Lower leg skin (tissue), 4 donors: ENCODE results near the gene GNG12. TPM values are rescaled to one million over a fixed set of nuclear protein-coding genes. Genes with fewer than 3 reads are reported as not detected.

Experiments
- DNase-seq, 2 donors: peaks; one replicate each; pipeline ENCODE4 v3.0.0-alpha.2; 2019; ENCODE audit warnings: low spot score in 2 of 2
- H3K4me3 ChIP-seq: fragments of 200-600 bp; sonication (generic); 2 replicates; pipeline ENCODE4 v1.5.1; 2017; ENCODE audit warnings: mild to moderate bottlenecking, low read depth; ENCODE audit not compliant: poor library complexity, severe bottlenecking
- CTCF ChIP-seq, 3 donors: fragments of 450-650 bp; IDR thresholded peaks; one replicate each; pipeline ENCODE4 v1.5.1; 2016; ENCODE audit warnings: antibody characterized with exemption in 3 of 3, mild to moderate bottlenecking in 3 of 3, moderate library complexity in 2 of 3
- POLR2A ChIP-seq, 2 donors: fragments of 450-650 bp; IDR thresholded peaks; one replicate each; pipeline ENCODE4 v1.6.1; 2016 to 2017; ENCODE audit warnings: antibody characterized with exemption in 2 of 2, mild to moderate bottlenecking in 1 of 2, moderate library complexity in 1 of 2
- WGBS, 2 donors: methylation state at CpG; one replicate each; pipeline ENCODE4 v1.1.5; 2018; 5-methylcytosine and 5-hydroxymethylcytosine counted together
- intact Hi-C: fragments of 100-400 bp; cut with DNase I; formaldehyde crosslinking; loops from one replicate; pipeline ENCODE4 v1.15.0; 2023; ENCODE audit warnings: low total_unique reads
- total RNA-seq, 4 donors: library from RNA; depleted of rRNA; stranded (reverse); fragments of >200 nt; gene quantifications; one replicate each; pipeline ENCODE4 v1.1.0, GENCODE V29; 2016

GNG12 gene
- total RNA-seq, result 100 to 1,000 TPM in 2 of 4 donors, 10 to 100 TPM in 2; 89.7 to 113 (median 99.2) TPM

GRCh38 chr1:67832737-67833601 is at the start of gene GNG12:
TSS of gene GNG12 (minus strand) at chr1:67833467. CDS start at chr1:67707686, 125,781 bp downstream.
- WGBS, 2 donors, result 1% methylated on average over 29 to 63 of the region's 94 CpGs
- H3K4me3 ChIP-seq, result peak within 1 kb of the TSS; percentile 82
- DNase-seq, result peak; percentile 62 to 93
- no peak for TF ChIP-seq POLR2A (IDR thresholded peaks at IDR 0.05)
- intact Hi-C loops, result no loop called here

GRCh38 chr1:67882196-67882958 is 49.1 kb upstream of the GNG12 start:
- TF ChIP-seq POLR2A (IDR thresholded peaks at IDR 0.05) (no peak), CTCF (IDR thresholded peaks at IDR 0.05) (no peak)
- DNase-seq, result no peak
- H3K4me3 ChIP-seq, result no peak overlapping the region
- intact Hi-C loops, result no loop called here

GRCh38 chr1:67880056-67880601 is 46.9 kb upstream of the GNG12 start:
- H3K4me3 ChIP-seq, result no peak overlapping the region
- intact Hi-C loops, result no loop called here
- DNase-seq, result no peak
- WGBS, 2 donors, result 34 to 43% methylated on average over 3 of the region's 3 CpGs
- no peak for TF ChIP-seq POLR2A (IDR thresholded peaks at IDR 0.05)
- no peak for TF ChIP-seq CTCF (IDR thresholded peaks at IDR 0.05)

GRCh38 chr1:67879485-67879884 is 46.2 kb upstream of the GNG12 start:
- 89 to 97% methylated on average over 1 of the region's 1 CpG for WGBS, 2 donors
- H3K4me3 ChIP-seq, result no peak overlapping the region
- intact Hi-C loops, result no loop called here
- no peak for TF ChIP-seq CTCF (IDR thresholded peaks at IDR 0.05)
- TF ChIP-seq POLR2A (IDR thresholded peaks at IDR 0.05), result no peak
- no peak for DNase-seq

GRCh38 chr1:67874501-67875111 is 41.3 kb upstream of the GNG12 start:
- intact Hi-C loops, result no loop called here
- WGBS, 2 donors, result 92 to 95% methylated on average over 2 of the region's 2 CpGs
- H3K4me3 ChIP-seq, result no peak overlapping the region
- no peak for DNase-seq
- TF ChIP-seq POLR2A (IDR thresholded peaks at IDR 0.05) (no peak), CTCF (IDR thresholded peaks at IDR 0.05) (no peak)
